Glutamatergic neuron (in vitro differentiated cells): ENCODE measurements around the gene SLC17A2. TPM values are rescaled to one million over a fixed set of nuclear protein-coding genes. Genes with fewer than 3 reads are reported as not detected.
"Not testable (repeated sequence)": the region's sequence is repeated elsewhere in the genome, so short reads cannot be mapped to it uniquely, and the experiment has no call there.

Experiments
- DNase-seq: peaks from one replicate; pipeline ENCODE4 v3.0.0; 2022
- H3K27ac Mint-ChIP-seq: one replicate; pipeline ENCODE4 v1.8.0; 2020; ENCODE audit warnings: mild to moderate bottlenecking, mixed read lengths, inconsistent platforms; ENCODE audit not compliant: unreplicated experiment
- H3K27me3 Mint-ChIP-seq: one replicate; pipeline ENCODE4 v1.8.0; 2020; ENCODE audit warnings: mild to moderate bottlenecking, moderate library complexity, mixed read lengths, inconsistent platforms; ENCODE audit not compliant: unreplicated experiment
- H3K36me3 Mint-ChIP-seq: one replicate; pipeline ENCODE4 v1.8.0; 2020; ENCODE audit warnings: mild to moderate bottlenecking, mixed read lengths, inconsistent platforms; ENCODE audit not compliant: unreplicated experiment
- H3K4me1 Mint-ChIP-seq: one replicate; pipeline ENCODE4 v1.8.0; 2020; ENCODE audit warnings: mild to moderate bottlenecking, low read depth, mixed read lengths, inconsistent platforms; ENCODE audit not compliant: unreplicated experiment
- H3K4me3 Mint-ChIP-seq: one replicate; pipeline ENCODE4 v1.8.0; 2020; ENCODE audit warnings: mild to moderate bottlenecking, mixed read lengths, inconsistent platforms; ENCODE audit not compliant: unreplicated experiment
- H3K9me3 Mint-ChIP-seq: one replicate; pipeline ENCODE4 v1.8.0; 2020; ENCODE audit warnings: mild to moderate bottlenecking, moderate library complexity, mixed read lengths, inconsistent platforms; ENCODE audit not compliant: unreplicated experiment
- total RNA-seq: library from RNA; stranded (reverse); fragmentation: NEBNext Ultra II Directional; extraction: Animal tissue kit (Norgen Biotek cat#: 25700); gene quantifications from one replicate; pipeline ENCODE4 v1.2.1, GENCODE V29; 2021; ENCODE audit not compliant: unreplicated experiment
- TF ChIP-seq, protein P1 (sequence below): fragments of 200-600 bp; sonication (generic); IDR thresholded peaks from one replicate; pipeline ENCODE4 v1.5.0; 2021; ENCODE audit not compliant: partially characterized antibody, unreplicated experiment

Gene SLC17A2
- total RNA-seq, 1 donor from 2014 or later = not detected

DNA sequence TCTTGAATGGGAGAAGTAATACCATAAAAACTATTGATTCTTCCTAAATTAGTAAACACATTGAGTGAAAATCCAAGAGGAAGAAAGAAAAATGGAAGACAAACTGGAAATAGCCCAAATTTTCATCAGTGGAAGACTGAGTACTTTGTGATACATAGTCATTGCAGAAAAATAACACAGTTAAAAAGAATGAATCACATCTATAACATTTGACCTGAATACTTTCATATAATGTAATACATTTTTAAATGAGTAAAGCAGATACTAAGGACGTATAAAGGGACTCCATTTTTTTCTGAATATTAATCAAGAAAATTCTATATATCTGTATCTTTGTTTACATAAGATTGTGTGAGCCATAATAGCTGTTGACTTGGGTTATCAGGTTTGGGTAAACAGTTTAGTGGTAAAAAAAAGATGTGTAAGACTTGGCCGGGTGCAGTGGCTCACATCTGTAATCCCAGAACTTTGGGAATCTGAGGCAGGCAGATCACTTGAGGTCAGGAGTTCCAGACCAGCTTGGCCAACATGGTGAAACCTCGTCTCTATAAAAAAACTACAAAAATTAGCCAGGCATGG, 4.3 kb upstream of the SLC17A2 start:
- TF ChIP-seq, protein P1, sequence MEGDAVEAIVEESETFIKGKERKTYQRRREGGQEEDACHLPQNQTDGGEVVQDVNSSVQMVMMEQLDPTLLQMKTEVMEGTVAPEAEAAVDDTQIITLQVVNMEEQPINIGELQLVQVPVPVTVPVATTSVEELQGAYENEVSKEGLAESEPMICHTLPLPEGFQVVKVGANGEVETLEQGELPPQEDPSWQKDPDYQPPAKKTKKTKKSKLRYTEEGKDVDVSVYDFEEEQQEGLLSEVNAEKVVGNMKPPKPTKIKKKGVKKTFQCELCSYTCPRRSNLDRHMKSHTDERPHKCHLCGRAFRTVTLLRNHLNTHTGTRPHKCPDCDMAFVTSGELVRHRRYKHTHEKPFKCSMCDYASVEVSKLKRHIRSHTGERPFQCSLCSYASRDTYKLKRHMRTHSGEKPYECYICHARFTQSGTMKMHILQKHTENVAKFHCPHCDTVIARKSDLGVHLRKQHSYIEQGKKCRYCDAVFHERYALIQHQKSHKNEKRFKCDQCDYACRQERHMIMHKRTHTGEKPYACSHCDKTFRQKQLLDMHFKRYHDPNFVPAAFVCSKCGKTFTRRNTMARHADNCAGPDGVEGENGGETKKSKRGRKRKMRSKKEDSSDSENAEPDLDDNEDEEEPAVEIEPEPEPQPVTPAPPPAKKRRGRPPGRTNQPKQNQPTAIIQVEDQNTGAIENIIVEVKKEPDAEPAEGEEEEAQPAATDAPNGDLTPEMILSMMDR = no peak
- no peaks in the 10 kb centered on the region for H3K9me3 Mint-ChIP-seq
- no peak overlapping the region for H3K27ac Mint-ChIP-seq
- no peaks in the 10 kb centered on the region for H3K36me3 Mint-ChIP-seq
- DNase-seq = no peak
- no peaks in the 10 kb centered on the region for H3K4me1 Mint-ChIP-seq
- no peak overlapping the region for H3K4me3 Mint-ChIP-seq
- H3K27me3 Mint-ChIP-seq = no peaks in the 10 kb centered on the region

- DNase-seq = no peak
- Mint-ChIP-seq H3K27me3 (no peaks in the 10 kb centered on the region), H3K9me3 (no peaks in the 10 kb centered on the region), H3K4me3 (no peak overlapping the region), H3K4me1 (no peaks in the 10 kb centered on the region), H3K27ac (no peak overlapping the region), H3K36me3 (no peaks in the 10 kb centered on the region)
- TF ChIP-seq, protein P1 = no peak
These were observed 3.7 kb upstream of the SLC17A2 start for GRCh38 chr6:25934156-25934555.

GRCh38 chr6:25931411-25931709, 869 bp upstream of the SLC17A2 start:
- Mint-ChIP-seq H3K9me3 (no peaks in the 10 kb centered on the region), H3K36me3 (no peaks in the 10 kb centered on the region), H3K27me3 (no peaks in the 10 kb centered on the region), H3K4me1 (no peaks in the 10 kb centered on the region), H3K4me3 (no peak overlapping the region), H3K27ac (no peak overlapping the region)
- TF ChIP-seq, protein P1 = no peak
- DNase-seq = no peak

- H3K27ac Mint-ChIP-seq, H3K4me3 Mint-ChIP-seq, H3K9me3 Mint-ChIP-seq, H3K4me1 Mint-ChIP-seq, H3K27me3 Mint-ChIP-seq, H3K36me3 Mint-ChIP-seq, DNase-seq: not testable (repeated sequence)
These were observed 706 bp downstream of the SLC17A2 start for GRCh38 chr6:25929785-25930184.

GRCh38 chr6:25928562-25929324, 1.7 kb downstream of the SLC17A2 start:
- H3K27ac Mint-ChIP-seq = no peak overlapping the region
- H3K4me1 Mint-ChIP-seq = peaks cover 2% of the 10 kb centered on the region
- H3K4me3 Mint-ChIP-seq = no peak overlapping the region
- H3K27me3 Mint-ChIP-seq = no peaks in the 10 kb centered on the region
- TF ChIP-seq, protein P1 = no peak
- H3K9me3 Mint-ChIP-seq = no peaks in the 10 kb centered on the region
- H3K36me3 Mint-ChIP-seq = no peaks in the 10 kb centered on the region
- no peak for DNase-seq
